Esophagus muscularis mucosa (tissue), 3 donors: Measurements from ENCODE around the gene MUC20.
"Not testable (repeated sequence)": the region's sequence is repeated elsewhere in the genome, so short reads cannot be mapped to it uniquely, and the experiment has no call there.

Experiments used
- POLR2A ChIP-seq: fragments of 450-650 bp; IDR thresholded peaks from one replicate; pipeline ENCODE4 v1.6.1; 2017; ENCODE audit warnings: antibody characterized with exemption, moderate library complexity, mild to moderate bottlenecking, low read depth
- TF ChIP-seq, protein P1 (sequence below), 3 experiments: fragments of 200-600 bp in 2 of 3; fragments of 450-650 bp in 1 of 3; sonication (generic) in 2 of 3; IDR thresholded peaks; one replicate each; pipeline ENCODE4 v1.5.1; 2017 to 2019; ENCODE audit warnings: antibody characterized with exemption in 3 of 3, mild to moderate bottlenecking in 2 of 3, moderate library complexity in 1 of 3

DNA sequence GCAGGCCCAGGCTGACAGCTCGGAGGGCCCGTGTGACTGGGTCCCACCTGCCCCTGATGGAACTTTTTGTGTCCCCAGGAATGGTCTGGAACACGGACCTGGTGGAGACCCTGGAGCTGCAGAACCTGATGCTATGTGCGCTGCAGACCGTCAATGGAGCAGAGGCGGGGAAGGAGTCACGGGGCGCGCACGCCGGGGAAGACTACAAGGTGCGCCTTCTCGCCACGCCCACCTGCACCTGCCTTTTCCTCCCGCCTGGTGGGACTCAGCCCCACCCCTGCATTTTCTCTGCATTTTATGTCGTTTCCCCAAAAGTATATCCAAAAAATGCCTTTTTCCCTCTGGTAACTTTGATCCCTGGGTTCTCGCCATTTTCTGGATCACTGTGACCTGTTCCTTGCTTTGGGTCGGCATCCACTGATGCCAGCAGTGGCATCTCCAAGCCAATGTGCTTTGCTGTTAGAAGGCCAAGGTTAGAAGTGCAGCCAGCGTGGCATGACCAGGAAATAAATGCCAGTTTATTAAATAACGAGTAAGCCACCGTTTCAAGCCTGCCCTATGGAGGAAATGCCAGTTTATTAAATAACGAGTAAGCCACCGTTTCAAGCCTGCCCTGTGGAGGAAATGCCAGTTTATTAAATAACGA is 39.2 kb upstream of the MUC20 start:
- TF ChIP-seq, protein P1, sequence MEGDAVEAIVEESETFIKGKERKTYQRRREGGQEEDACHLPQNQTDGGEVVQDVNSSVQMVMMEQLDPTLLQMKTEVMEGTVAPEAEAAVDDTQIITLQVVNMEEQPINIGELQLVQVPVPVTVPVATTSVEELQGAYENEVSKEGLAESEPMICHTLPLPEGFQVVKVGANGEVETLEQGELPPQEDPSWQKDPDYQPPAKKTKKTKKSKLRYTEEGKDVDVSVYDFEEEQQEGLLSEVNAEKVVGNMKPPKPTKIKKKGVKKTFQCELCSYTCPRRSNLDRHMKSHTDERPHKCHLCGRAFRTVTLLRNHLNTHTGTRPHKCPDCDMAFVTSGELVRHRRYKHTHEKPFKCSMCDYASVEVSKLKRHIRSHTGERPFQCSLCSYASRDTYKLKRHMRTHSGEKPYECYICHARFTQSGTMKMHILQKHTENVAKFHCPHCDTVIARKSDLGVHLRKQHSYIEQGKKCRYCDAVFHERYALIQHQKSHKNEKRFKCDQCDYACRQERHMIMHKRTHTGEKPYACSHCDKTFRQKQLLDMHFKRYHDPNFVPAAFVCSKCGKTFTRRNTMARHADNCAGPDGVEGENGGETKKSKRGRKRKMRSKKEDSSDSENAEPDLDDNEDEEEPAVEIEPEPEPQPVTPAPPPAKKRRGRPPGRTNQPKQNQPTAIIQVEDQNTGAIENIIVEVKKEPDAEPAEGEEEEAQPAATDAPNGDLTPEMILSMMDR (IDR thresholded peaks at IDR 0.05): not testable (repeated sequence)
- not testable (repeated sequence) for TF ChIP-seq POLR2A
